ENCODE measurements around the gene ABCF1. TPM values are rescaled to one million over a fixed set of nuclear protein-coding genes. Genes with fewer than 3 reads are reported as not detected.

Gene ABCF1
- total and polyA plus RNA-seq, 9 of the 15 experiments (the other 6 are each of a cell fraction or from before 2014, with no cell fraction given): 41.6 to 193 (median 102) TPM

- TF ChIP-seq GABPA (tag; conservative IDR thresholded peaks at IDR 0.05; ENCODE audit: low read depth) (peak; percentile 98), SRF (CRISPR knock-in tag; IDR thresholded peaks at IDR 0.05) (0 out of 4 replicates have a peak, but pooled peaks of 1 of the 2 experiments have one; percentile 38), PREB (CRISPR knock-in tag; IDR thresholded peaks at IDR 0.05) (no peak), ZKSCAN3 (CRISPR knock-in tag; IDR thresholded peaks at IDR 0.05) (no peak), ARHGAP35 (IDR thresholded peaks at IDR 0.05; ENCODE audit: partially characterized antibody) (no peak), DPF2 (IDR thresholded peaks at IDR 0.05) (peak; percentile 64), VEZF1 (CRISPR knock-in tag; IDR thresholded peaks at IDR 0.05) (peak; percentile 94), UBTF (IDR thresholded peaks at IDR 0.05; ENCODE audit: borderline replicate concordance in 1 of 2, low read depth in 2 of 2, low read length in 2 of 2) (no peak), EP300 (IDR thresholded peaks at IDR 0.05; ENCODE audit: low read length) (no peak; the same call in 1 of the 2 replicates), SREBF2 (CRISPR knock-in tag; IDR thresholded peaks at IDR 0.05) (no peak), MCM2 (IDR thresholded peaks at IDR 0.05; ENCODE audit: low read depth) (no peak), CSDE1 (IDR thresholded peaks at IDR 0.05) (peak in 1 of 2 experiments; percentile 79; a peak in 1 of 4 replicates), CTBP1 (IDR thresholded peaks at IDR 0.05; ENCODE audit: borderline replicate concordance) (peak; percentile 43; the same call in 1 of the 2 replicates), ERF (CRISPR knock-in tag; IDR thresholded peaks at IDR 0.05) (peak; percentile 27; the same call in 1 of the 2 replicates), BRF1 (IDR thresholded peaks at IDR 0.05; ENCODE audit: borderline replicate concordance, extremely low read depth, insufficient read length) (no peak), ZNF140 (CRISPR knock-in tag; IDR thresholded peaks at IDR 0.05) (no peak), ZNF76 (CRISPR knock-in tag; IDR thresholded peaks at IDR 0.05; ENCODE audit: borderline replicate concordance) (peak; percentile 46; the same call in 1 of the 2 replicates), EP400 (IDR thresholded peaks at IDR 0.05) (peak; percentile 100), ZBTB43 (CRISPR knock-in tag; IDR thresholded peaks at IDR 0.05) (0 out of 2 replicates have a peak, but pooled peaks have one; percentile 84), PRMT5 (CRISPR knock-in tag; IDR thresholded peaks at IDR 0.05) (no peak), NONO (IDR thresholded peaks at IDR 0.05; ENCODE audit: low read depth in 2 of 2, low read length in 1 of 2) (peak in 1 of 2 experiments; percentile 85; a peak in 1 of 4 replicates), BRCA1 (IDR thresholded peaks at IDR 0.05) (no peak), BRCA1 (CRISPR knock-in tag; IDR thresholded peaks at IDR 0.05) (no peak)
Observed at GRCh38 chr6:30617565-30618269, 46.5 kb downstream of the ABCF1 start, which contains the start of gene MRPS18B (continued).

Measured in K562 (cell line).